ENCODE measurements around the gene TRERF1.
A peak's percentile ranks its signal among the peaks of the same experiment; 100 is the strongest.

Gene TRERF1

DNA sequence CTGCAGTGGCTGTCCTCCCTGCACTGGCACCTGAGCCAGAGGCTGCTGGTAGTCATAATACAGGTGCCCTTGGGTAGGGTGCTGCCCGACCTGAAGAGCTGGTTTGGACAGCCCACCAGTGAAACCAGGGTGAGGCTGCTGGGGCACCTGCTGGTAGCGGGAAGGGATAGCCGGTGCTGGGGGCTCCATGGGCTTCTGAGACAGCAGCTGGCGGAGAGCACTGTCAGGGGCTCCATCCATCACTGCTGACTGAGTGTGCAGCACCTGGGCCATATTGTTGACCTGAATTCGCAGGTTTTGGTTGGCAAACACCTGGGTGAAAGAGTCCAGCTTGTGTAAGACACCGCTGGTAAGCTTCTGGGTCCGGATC is 182.9 kb downstream of the TRERF1 start:
- DNase-seq, result no peak

DNA sequence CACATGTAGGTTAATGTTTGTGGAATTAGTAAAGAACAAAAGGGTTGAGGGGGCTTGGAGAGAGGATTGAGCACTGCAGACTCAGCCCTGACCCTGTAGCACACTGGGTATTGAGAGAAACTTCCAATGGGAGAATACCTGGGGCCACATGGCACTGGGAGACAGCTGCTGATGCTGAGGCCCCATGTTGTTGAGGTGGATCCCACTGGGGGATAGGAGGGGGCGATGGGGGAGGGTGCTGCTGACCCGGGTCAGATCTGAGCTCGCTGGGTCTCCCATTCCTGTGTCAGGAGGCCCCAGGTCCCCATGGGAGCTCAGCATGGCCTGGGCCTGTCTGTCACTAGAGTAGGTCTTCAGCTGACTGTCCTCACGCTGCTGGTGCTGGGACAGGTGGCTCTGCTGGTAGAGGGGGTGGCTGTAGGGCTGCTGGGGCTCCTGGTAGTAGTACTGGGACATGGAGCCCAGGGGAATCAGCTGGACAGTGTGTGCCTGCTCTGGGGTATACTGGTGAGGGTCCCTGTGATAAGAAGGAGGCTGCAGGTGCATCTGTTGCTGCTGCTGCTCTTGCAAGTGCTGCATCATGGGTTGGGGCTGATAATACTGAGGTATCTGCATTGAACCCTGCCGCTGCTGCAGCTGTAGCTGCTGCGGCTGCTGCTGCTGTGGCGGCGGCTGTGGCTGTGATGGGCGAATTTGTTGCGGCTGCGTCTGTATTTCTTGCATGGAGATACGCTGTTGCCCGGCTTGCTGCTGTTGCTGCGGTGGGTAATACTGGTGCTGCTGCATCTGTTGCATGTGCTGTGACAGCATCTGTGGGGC is 183.5 kb downstream of the TRERF1 start:
- no peak for DNase-seq

DNA sequence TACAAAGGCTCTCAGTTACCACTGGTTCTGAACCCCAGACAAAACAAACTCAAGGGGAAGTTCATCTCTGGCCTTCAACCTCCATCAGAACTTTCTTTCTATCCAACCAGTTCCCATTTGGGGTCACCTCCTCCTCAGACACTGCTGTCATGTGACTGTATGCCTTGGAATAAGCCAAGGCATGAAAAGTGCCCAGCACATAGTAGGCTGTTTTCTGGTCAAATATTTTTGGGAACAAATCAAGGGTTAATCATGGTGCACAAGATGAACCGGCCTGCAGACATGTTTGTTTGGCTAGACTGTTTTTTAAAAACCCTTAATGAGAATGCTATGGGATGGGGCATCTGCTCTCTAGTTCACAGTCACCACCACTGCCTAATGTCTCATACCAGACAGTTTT is 185.2 kb downstream of the TRERF1 start:
- DNase-seq, result no peak

DNA sequence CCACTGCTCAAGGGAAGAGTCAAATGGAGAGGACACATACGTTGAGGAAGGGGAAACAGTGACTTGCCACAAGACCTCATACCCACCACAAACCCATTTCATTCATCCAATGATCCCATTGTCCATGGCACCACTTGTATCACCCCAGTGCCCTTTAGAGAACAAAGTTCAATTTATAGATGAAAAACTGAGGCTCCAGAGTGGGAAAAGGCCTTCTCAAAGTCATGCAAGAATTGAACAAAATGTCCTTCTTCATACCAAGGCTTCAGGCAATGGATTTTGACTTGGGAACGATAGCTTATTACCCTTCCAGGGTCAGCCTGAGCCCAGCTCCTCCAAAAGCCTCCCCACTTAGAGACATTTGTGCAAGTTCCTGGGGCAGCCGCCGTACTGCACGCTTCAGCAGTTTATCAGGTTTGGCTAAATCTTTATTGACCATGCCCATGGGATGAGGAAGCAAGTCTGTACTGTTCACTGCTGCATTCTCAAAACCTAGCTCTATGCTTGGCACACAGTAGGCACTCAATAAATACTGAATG is 186.8 kb downstream of the TRERF1 start:
- no peak for DNase-seq

DNA sequence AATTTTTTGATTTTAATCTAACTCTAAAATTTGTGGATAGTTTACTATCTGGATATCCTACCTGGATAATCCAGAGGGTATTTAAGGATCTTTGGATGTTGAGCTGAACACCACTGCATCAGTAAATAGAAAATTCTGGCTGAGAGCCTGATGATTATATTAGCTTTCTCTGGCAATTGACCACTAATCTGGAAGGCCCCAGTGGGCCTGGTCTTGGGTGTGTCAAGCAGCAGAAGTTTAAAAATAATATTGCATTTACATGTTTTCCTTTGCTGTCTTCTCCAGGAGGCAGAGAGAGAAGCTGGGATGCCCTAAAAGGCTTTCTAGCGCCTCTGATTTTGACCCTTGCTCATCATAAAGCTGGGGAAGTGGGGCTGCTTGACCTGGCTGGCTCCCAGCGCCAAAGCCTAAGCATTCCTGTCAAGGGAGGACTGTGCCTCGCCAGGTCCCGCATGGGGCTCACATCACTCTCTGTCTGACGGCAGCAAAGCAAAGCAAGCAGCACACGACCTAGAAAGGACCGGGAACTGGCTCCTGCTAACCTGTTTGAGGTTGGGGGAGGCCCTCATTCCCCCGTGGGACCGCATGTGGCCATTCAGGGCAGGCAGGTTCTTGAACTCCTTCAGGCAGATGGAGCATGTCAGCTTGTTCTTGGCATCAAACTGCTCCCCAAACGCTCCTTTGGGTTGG is 187.4 kb downstream of the TRERF1 start:
- DNase-seq, result no peak

DNA sequence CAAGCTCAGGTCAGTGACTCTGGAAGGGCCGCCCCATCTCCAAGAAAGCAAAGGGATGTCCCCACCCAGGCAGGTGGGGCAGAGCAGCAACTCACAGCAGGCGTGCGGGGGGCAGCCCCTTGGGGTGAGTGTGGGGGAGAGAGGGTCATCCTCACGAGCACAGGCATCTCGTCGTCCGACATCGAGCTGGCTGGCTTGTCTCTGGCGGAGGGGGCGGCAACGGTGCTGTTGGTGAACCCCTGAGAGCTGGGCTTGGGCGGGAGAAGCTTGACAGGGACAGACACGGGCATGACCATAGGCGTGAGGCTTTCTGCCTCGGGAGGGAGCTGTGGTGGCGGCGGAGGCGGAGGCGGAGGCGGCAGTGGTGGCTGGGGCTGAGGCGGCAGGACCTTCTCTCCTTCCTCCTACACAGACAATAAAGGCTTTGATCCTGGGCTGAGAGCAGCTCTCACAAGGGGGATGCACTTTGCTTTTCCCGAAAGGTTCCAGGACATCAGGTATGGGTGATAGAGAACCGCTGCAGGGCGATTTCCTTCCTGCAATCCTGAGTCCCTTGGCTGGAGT is 188.5 kb downstream of the TRERF1 start:
- peak; percentile 50 for DNase-seq

DNA sequence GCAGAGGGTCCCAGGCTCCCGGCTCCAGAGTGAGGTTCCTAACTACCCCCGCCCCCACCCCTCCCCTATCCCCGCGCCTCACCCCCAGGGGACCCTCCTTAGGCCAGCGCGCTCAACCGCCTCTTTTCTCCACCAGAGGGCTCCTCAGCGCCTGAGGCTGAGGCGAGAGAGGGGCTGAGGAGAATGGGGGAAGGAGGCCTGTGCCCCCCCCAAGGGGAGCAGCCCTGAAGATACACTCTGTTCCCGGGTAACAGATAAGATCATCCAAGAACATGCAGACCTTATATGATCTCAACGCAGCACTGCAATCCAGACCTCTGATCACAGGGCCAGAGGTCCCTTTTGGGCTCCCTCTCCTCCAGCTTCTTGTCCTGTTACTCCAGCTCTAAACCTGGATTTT is 190.8 kb downstream of the TRERF1 start:
- DNase-seq, result peak; percentile 74

DNA sequence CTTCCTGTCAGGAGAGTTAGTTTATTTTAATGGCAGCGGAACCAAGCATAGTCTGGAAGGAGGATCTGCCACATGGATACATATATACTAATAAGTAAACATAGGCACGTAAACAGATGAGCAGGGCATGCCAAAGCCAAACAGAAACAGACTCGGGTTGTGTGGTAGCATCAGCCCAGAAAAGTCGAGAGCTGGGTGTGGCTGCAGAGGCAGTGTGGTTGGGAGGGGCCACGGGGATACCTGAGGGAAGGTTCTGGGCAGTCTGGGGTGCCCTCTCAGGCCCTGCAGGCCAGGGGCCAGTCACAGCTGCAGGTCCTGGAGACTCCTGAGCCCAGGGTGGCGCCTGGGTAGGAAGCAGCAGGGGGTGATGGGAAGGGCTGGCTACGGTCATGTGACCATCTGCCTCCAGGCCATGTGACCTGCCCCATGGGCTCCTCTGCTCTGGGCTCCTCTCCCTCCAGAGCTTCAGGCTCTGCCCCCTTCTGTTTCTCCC is 191.3 kb downstream of the TRERF1 start:
- DNase-seq, result no peak

DNA sequence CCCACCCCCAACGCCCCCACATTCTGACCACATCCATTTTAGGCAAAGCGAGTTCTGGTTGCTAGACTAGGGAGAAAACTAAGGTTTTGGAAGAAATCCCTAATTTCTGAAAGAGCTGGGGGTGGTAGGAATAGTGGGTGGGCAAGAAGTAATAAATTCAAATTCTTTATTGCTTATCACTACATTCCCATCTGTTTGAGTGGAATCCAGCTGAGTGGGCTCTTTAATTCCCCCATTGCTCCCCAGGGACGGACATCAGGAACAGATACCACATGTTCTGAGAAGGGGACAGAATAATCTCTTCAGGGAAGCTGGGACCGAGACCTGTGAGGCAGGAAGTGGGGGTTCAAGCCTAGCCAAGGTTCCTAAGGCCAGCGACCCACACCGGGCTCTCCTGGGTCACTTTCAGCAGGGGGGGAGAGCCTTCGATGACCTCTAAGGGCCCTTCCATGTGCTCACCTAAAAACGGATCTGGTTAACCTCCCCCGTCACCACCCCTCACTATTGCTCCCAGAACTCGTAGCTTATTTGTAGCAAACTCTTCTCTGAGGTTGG is 191.8 kb downstream of the TRERF1 start:
- peak; percentile 14 for DNase-seq

DNA sequence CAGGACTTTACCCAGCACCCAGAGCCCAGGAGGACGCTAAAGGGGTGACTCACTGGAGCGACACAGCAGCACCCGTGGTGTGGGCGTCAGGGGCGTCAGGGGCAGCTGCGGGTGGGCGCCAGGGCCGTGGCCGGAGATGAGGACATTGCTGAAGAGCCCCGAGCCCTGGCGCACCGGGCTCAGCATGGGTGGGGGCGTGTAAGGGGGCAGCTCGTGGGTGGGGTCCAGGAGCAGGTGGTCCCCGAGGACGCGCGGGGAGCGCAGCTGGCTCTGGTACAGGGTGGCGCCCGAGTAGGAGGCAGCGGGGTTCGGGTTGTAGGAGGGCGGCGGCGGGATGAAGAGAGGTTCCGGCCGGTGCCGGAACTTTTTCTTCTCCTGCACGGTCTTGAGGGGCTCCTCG is 192.4 kb downstream of the TRERF1 start:
- DNase-seq, result peak; percentile 51

DNA sequence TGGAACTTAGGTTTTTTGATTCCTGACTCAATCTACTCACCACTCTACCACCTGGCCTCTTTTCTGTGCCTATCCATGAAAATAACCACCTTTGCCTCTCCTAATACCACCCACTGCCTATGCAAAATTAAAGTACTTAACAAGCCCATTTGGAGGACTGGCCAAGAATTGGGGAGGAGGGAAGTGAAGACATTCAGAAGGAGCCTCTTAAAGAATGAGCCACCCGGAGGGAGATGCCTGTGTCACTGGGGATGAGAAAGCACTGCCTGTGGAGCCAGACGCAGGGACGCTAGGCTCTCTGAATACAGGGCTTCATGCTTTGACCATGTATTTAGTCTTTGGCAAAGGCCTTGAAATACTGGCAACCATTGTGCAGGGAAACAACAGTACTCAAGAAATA is 194.1 kb downstream of the TRERF1 start:
- peak; percentile 36 for DNase-seq

DNA sequence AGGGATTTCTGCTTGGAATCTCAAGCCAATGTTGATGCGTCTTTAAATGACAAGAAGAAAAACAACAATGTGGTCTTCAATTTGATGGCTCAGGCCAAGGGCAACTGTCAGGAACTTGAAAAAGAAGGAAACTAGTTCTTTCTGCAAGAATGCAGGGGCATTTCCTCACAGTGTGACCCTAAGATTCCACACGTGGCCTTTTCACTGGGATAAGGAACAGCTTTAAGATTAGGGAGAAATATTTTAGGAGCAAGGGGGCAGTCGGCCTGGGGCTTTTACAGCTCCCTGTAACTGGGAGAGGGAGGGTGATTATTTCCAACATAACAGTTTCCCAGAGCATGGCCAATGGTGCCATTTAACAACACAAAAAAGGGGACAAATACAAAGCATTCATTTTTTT is 194.7 kb downstream of the TRERF1 start:
- DNase-seq, result peak; percentile 13

DNA sequence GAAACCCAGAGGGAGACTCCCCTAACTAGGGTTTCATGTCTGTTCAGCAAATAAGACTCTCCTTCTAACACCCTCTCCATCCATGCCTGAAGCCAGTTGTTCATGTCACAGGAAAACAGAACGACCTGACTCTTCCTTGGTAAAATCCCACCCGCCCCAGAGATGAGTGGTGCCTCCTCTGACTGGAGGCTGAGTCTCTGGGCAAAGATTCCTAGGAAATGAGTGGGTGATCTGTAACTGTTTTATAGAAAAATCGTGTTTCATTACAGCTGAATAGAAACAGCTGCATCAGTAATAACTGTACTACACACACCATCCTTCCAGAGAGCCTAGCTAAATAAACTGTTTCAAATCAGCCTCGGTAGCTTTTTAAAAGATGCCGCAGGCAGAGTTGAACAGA is 196.7 kb downstream of the TRERF1 start:
- no peak for DNase-seq

DNA sequence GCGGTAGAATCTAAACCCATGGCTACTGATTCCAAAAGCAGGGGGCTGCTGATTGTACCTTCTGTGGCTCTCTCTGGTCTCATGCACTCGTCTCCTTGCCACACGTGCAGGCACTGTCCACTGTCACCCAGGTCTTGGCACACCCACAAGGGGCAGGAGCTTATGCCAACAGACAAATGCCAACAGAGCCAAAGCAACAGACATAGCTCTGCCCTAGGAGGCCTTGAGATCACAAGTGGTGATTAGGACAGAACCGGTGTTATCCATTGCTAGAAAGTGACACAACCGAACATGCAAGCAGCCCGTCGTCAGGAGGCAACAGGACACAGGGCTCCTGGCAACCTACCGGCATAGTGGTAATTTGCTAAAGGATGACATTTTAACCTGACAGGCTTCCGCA is 197.2 kb downstream of the TRERF1 start:
- DNase-seq, result peak; percentile 22

DNA sequence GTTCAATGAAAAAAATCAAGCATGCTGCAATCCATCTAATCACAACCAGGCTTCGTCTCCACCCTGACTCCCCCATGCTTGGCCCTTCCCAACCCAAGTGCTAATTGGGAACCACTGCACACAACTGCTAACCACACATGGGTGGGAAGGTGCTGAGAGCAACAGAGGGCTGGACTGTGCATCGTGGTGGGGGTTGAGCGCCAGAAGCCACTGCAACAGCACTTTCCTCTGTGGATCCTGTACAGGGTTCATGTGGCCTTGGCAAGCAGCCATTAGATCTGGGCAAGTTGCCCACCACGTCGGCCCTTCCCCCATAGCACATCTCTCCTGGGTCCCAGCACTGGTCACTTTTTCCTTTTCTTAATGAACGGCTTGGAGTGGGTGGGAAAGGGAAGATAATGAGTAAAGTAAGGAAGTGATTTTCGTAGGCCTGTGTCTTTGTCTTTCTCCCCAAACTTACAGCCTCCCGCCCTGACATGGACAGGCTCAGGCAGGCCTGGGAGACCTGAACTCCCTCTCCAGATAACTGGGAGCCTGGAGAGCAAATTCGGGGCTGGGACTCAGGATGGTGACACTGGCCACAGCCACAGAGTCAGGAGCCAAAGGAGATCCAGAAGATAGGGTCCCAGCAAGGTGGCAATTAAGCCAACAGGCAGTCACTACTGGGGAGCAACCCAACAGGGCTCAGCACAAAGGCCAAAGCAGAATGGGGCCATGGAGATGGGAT is 199.7 kb downstream of the TRERF1 start:
- DNase-seq, result peak; percentile 37

DNA sequence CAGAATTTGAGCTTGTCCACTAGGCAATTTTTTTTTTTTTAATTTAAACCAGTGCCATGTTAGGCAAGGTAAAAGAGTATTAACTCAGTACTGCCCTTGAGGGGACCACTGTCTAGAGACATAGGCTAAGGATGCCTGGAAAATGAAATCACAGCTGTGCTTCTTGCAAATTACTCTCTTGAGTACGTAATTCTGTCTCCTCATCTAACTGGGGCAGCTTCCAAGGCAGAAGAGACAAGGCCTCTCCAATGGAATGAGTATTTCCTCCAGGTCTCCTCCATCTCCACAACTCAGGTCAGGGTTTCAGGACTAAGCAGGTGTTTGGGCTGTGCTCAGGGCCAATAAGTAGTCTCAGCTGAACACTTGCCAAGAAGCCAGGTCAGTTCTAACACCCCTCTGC is 200.2 kb downstream of the TRERF1 start:
- DNase-seq, result no peak

DNA sequence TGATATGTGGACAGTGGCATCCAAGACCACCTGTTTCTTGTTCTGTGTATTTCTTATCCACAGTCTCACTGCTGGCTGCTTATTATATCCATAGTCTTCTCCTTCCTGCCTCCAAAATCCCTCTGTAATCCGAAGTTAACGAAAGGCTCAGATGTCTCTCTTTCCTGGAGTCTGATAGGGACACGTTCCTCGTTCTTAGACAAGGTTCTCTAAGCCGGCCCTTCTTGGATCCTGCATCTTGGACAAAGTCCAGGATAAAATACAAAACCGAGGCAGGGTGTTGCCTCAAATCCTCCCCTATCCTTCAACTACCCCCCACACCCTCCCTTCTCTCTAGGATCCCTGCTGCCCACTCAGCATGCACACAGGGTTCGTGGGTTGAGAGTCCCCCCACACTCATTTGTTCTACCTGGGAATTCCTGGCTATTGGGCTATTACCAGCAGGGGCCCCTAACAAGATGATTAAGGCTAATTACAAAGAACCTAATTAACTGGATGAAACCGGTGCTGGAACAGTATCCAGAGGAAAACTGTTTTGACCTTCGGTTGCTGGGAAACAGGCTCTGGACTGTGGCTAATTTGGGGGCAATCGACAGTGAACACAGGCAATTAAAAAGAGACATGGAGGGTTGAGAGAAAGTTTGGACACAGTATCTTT is 201.3 kb downstream of the TRERF1 start:
- DNase-seq, result peak; percentile 19

DNA sequence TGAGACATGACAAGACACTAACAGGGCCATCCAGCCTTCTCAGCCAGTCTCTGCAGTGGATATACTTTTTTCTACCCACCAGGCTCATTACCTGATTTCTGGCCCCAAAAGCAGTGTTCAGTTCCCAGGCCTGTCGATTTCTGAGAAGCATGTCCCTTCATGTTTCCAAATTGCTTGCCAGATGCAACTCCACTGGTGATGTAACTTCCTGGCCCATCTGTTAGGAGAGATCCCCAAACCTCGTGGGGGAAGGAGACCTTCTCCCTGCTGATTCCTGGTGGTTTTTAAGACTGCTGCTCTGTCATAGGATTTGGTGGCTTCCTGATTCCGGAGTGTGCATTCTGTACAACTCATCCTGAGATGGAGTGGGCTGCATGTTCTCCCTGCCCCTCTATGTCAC is 202.4 kb downstream of the TRERF1 start:
- DNase-seq, result no peak

DNA sequence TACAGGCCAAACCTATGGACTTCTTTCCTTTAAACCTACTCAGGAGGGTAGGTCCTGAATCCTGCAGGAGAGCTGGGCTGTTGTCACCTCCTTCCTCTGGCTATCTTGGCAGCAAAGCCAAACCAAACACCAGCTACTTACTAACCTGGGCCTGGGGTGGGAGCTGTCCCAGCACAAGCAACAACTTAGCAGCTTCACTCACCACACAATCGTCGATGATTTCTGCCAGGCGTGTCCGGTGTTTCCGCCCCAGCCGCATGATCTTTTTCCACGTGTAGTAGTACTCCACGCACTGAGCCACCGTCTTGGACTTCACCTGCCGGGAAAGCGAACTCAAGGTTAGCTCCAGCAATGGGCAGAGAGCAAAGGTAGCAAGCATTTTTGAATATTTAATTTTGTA is 208.7 kb downstream of the TRERF1 start:
- DNase-seq, result peak; percentile 27

DNA sequence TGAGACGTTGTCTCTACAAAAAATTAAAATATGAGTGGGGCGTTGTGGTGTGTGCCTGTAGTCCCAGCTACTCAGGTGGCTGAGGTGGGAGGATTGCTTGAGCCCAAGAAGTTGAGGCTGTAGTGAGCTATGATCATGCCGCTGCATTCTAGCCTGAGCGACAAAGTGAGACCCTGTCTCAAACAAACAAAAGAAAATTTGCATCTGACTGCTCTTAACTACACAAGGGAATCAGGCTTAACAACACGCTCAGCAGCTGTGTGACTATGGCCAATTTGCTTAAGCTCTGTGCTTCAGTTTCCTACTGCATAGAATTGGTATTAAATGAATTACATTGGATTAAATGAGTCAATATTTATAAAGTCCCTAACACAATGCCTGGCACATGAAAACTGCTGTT is 209.8 kb downstream of the TRERF1 start:
- DNase-seq, result no peak

DNA sequence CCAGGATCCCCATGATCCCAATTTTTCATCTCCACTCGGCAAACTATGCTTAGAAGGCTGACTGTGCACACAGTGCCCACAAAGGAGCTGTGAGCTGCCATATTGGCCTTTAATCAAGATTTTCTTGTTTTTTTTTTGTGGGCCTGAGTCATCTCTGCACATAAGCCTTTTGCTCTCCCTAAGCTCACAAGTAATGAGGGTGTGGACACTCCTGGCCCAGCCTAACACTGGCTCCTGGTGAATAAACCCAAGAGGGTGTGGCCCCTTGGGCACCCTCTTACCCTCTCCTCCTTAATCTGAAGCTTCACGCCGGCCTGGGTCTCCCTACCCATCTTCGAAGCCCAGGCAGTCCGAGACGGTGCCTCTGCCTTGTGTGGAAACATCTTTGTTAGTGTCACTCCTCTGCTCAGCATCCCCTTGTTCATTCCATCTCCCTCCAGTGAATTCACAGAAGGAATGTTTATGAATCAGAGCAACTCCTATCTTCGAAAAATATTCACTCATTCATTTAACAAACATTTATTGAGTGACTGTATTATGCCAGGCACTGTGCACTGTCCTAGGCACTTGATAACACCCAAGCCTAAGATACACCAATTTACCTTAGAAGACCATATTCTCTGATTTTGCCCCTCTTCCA is 211.9 kb downstream of the TRERF1 start:
- peak; percentile 17 for DNase-seq

DNA sequence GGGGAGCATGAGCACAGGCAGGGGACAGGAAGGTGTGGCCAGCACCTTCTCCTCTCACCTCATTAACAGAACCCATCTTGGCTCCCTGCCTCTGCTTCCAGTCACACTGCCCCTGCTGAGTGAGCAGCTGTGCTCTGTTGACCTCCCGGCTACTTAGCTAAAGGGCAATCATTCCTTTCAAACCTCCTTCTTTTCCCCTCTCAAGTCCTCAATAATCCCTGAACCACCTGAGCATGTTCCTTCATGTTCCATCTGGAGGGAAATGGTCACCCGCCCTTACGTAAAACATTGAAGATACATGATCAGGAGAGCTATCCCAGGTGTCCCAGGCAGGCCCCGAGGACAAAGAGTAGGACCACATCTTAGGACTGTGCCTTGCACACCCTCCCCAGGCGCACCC is 212.4 kb downstream of the TRERF1 start:
- DNase-seq, result peak; percentile 21

Measured in activated effector memory CD4-positive, alpha-beta T cell treated with anti-CD3 and anti-CD28 coated beads, Interleukin-2, amount 50 U/mL, for 16 hours (primary cell).